Measurements from ENCODE around the gene SPINK4. TPM values are rescaled to one million over a fixed set of nuclear protein-coding genes. Genes with fewer than 3 reads are reported as not detected.

SPINK4 gene
- total and polyA plus RNA-seq, 4 donors, result 0.70 TPM; not detected in 3

GRCh38 chr9:33211695-33212393, 28.1 kb upstream of the SPINK4 start (continued):
- TF ChIP-seq MAX (IDR thresholded peaks at IDR 0.05), result no peak
- no peak for TF ChIP-seq SP1 (IDR thresholded peaks at IDR 0.05)
- no peak for TF ChIP-seq CTCF (IDR thresholded peaks at IDR 0.05; ENCODE audit: low read depth, low read length, missing input control)
- no peak for TF ChIP-seq FOXA1 (IDR thresholded peaks at IDR 0.05)

GRCh38 chr9:33220681-33221567, 19.0 kb upstream of the SPINK4 start:
- TF ChIP-seq NR2F2 (IDR thresholded peaks at IDR 0.05) (peak; percentile 93), YY1 (IDR thresholded peaks at IDR 0.05) (no peak), RAD21 (IDR thresholded peaks at IDR 0.05) (peak in 1 of 2 donors; percentile 27)
- Histone ChIP-seq H3K9ac (ENCODE audit: low read depth in 1 of 2, low read length in 2 of 2) (no peak overlapping the region), H3K27ac (ENCODE audit: low read depth in 1 of 2, low read length in 2 of 2) (no peak overlapping the region), H3K36me3 (ENCODE audit: control insufficient read depth in 4 of 4, insufficient read depth in 3 of 4, low read depth in 1 of 4, low read length in 3 of 4) (no peaks in the 10 kb centered on the region), H3K27me3 (ENCODE audit: control insufficient read depth in 4 of 4, insufficient read depth in 4 of 4, low read length in 3 of 4) (no peaks in the 10 kb centered on the region), H3K4me3 (ENCODE audit: low read depth in 1 of 3, low read length in 3 of 3) (no peak overlapping the region), H3K9me3 (ENCODE audit: control insufficient read depth in 4 of 4, low read length in 3 of 4) (no peaks in the 10 kb centered on the region), H3K4me1 (ENCODE audit: control insufficient read depth in 4 of 4, insufficient read depth in 4 of 4, low read length in 3 of 4) (peaks cover 0 to 4% (median 0%) of the 10 kb centered on the region in 4 donors)
- no peak for DNase-seq (ENCODE audit: low spot score)
- 81% methylated on average over 14 of the region's 14 CpGs for WGBS

- Histone ChIP-seq H3K9me3 (ENCODE audit: control insufficient read depth in 4 of 4, low read length in 3 of 4) (no peaks in the 10 kb centered on the region), H3K27ac (ENCODE audit: low read depth in 1 of 2, low read length in 2 of 2) (no peak overlapping the region), H3K27me3 (ENCODE audit: control insufficient read depth in 4 of 4, insufficient read depth in 4 of 4, low read length in 3 of 4) (no peaks in the 10 kb centered on the region), H3K4me3 (ENCODE audit: low read depth in 1 of 3, low read length in 3 of 3) (no peak overlapping the region), H3K4me1 (ENCODE audit: control insufficient read depth in 4 of 4, insufficient read depth in 4 of 4, low read length in 3 of 4) (peaks cover 0 to 4% (median 0%) of the 10 kb centered on the region in 4 donors), H3K9ac (ENCODE audit: low read depth in 1 of 2, low read length in 2 of 2) (no peak overlapping the region), H3K36me3 (ENCODE audit: control insufficient read depth in 4 of 4, insufficient read depth in 3 of 4, low read depth in 1 of 4, low read length in 3 of 4) (no peaks in the 10 kb centered on the region)
- DNase-seq (ENCODE audit: low spot score), result no peak
- TF ChIP-seq RXRA (IDR thresholded peaks at IDR 0.05) (no peak), SP1 (IDR thresholded peaks at IDR 0.05) (no peak), GABPA (IDR thresholded peaks at IDR 0.05 in 1 of 2, conservative IDR thresholded peaks at IDR 0.05 in 1 of 2) (no peak), HNF4G (IDR thresholded peaks at IDR 0.05) (no peak), TAF1 (conservative IDR thresholded peaks at IDR 0.05) (no peak)
- 89% methylated on average over 3 of the region's 3 CpGs for WGBS
Measured at GRCh38 chr9:33221568-33221884, 18.4 kb upstream of the SPINK4 start.

- no peaks in the 10 kb centered on the region for H3K27me3 ChIP-seq (ENCODE audit: control insufficient read depth in 4 of 4, insufficient read depth in 4 of 4, low read length in 3 of 4)
- WGBS, result 84% methylated on average over 3 of the region's 3 CpGs
- TF ChIP-seq CTCF (IDR thresholded peaks at IDR 0.05; ENCODE audit: low read depth, low read length, missing input control), result no peak
- no peak for TF ChIP-seq RXRA (IDR thresholded peaks at IDR 0.05)
- no peak for TF ChIP-seq RAD21 (IDR thresholded peaks at IDR 0.05)
- no peak for TF ChIP-seq MAX (IDR thresholded peaks at IDR 0.05)
- no peak for TF ChIP-seq NR2F2 (IDR thresholded peaks at IDR 0.05)
- no peaks in the 10 kb centered on the region for H3K36me3 ChIP-seq (ENCODE audit: control insufficient read depth in 4 of 4, insufficient read depth in 3 of 4, low read depth in 1 of 4, low read length in 3 of 4)
- no peak overlapping the region for H3K9ac ChIP-seq (ENCODE audit: low read depth in 1 of 2, low read length in 2 of 2)
- no peak for DNase-seq (ENCODE audit: low spot score)
- peaks cover 0 to 4% (median 0%) of the 10 kb centered on the region in 4 donors for H3K4me1 ChIP-seq (ENCODE audit: control insufficient read depth in 4 of 4, insufficient read depth in 4 of 4, low read length in 3 of 4)
- H3K27ac ChIP-seq (ENCODE audit: low read depth in 1 of 2, low read length in 2 of 2), result no peak overlapping the region
- no peak overlapping the region for H3K4me3 ChIP-seq (ENCODE audit: low read depth in 1 of 3, low read length in 3 of 3)
- no peaks in the 10 kb centered on the region for H3K9me3 ChIP-seq (ENCODE audit: control insufficient read depth in 4 of 4, low read length in 3 of 4)
Measured at GRCh38 chr9:33222031-33222430, 17.9 kb upstream of the SPINK4 start.
